Neural cell (in vitro differentiated cells): ENCODE data around the gene BHMT2.

Source experiments
- CTCF ChIP-seq: fragments of 450-650 bp; IDR thresholded peaks from 2 replicates; pipeline ENCODE4 v1.5.1; 2014; ENCODE audit warnings: antibody characterized with exemption, mild to moderate bottlenecking, moderate library complexity; ENCODE audit not compliant: poor library complexity, severe bottlenecking
- EP300 ChIP-seq: fragments of 450-650 bp; conservative IDR thresholded peaks from 2 replicates; pipeline ENCODE4 v1.6.1; 2014; ENCODE audit warnings: antibody characterized with exemption, mild to moderate bottlenecking, moderate library complexity; ENCODE audit not compliant: poor library complexity, severe bottlenecking
- EZH2 ChIP-seq: fragments of 200-600, 300-800 bp; shearing (Covaris generic), sonication (generic); IDR thresholded peaks from 2 replicates; pipeline ENCODE4 v1.6.1; 2014; ENCODE audit warnings: antibody characterized with exemption, low read length, borderline replicate concordance, mild to moderate bottlenecking; ENCODE audit not compliant: insufficient read depth, poor library complexity, severe bottlenecking
- MXI1 ChIP-seq: fragments of 450-650 bp; conservative IDR thresholded peaks from 2 replicates; pipeline ENCODE4 v1.6.1; 2014; ENCODE audit warnings: antibody characterized with exemption, mild to moderate bottlenecking; ENCODE audit not compliant: poor library complexity, severe bottlenecking
- POLR2AphosphoS5 ChIP-seq: IDR thresholded peaks from 2 replicates; pipeline ENCODE4 v1.6.1; 2012
- RAD21 ChIP-seq: fragments of 450-650 bp; conservative IDR thresholded peaks from 2 replicates; pipeline ENCODE4 v1.6.1; 2014; ENCODE audit warnings: antibody characterized with exemption, mild to moderate bottlenecking, moderate library complexity
- SMC3 ChIP-seq: fragments of 450-650 bp; conservative IDR thresholded peaks from 2 replicates; pipeline ENCODE4 v1.6.1; 2014; ENCODE audit warnings: antibody characterized with exemption, mild to moderate bottlenecking, moderate library complexity; ENCODE audit not compliant: poor library complexity
- TAF1 ChIP-seq: IDR thresholded peaks from 2 replicates; pipeline ENCODE4 v1.6.1; 2012; ENCODE audit warnings: low read depth

DNA sequence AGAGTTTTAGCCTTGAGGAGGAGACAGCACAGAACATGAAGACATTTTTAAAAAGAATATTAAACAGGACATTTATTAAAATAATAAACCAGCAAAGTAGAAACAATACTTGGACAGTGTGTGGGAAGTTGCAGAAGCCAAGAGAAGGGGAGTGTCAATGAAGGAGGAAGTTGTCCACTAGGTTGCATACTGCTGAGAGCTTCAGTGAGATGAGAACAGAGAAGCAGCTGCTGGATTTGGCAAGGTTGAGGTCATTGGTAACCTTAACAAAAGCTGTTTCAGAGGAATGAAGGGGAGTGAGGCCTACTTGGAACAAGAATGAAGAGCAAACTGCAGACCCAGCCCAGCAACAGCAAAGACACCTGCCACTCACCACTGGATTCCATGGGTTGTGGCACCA lies 53.4 kb downstream of the BHMT2 start:
- TF ChIP-seq CTCF (no peak), EP300 (no peak), EZH2 (no peak), POLR2AphosphoS5 (no peak), RAD21 (no peak), MXI1 (no peak), TAF1 (no peak), SMC3 (no peak)
